UCSD-AML1 (cell line): Measurements from ENCODE around the gene TRIP13.
"Not testable (repeated sequence)": the region's sequence is repeated elsewhere in the genome, so short reads cannot be mapped to it uniquely, and the experiment has no call there.

ENCODE experiments used
- DNase-seq: peaks from one replicate; lab custom pipeline; 2025; ENCODE audit not compliant: unreplicated experiment; lab: John Stamatoyannopoulos, UW

Gene TRIP13

DNA sequence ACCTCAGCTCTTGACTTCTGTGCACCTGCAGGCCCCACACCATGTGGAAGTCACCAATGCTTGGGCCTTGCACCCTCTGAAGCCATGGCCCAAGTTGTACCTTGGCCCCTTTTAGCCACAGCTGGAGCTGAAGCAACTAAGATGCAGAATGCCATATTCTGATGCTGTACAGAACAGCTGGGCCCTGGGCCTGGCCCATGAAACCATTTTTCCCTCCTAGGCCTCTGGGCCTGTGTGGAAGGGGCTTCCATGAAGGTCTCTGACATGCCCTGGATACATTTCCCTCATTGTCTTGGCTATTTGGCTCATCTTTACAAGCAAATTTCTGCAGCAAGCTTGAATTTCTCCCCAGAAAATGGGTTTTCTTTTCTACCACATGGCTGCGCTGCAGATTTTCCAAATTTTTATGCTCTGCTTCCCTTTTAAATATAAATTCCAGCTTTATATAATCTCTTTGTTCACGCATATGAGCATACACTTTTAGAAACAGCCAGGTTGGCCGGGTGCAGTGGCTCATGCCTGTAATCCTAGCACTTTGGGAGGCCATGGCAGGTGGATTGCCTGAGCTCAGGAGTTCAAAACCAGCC is 41.8 kb downstream of the TRIP13 start:
- not testable (repeated sequence) for DNase-seq

DNA sequence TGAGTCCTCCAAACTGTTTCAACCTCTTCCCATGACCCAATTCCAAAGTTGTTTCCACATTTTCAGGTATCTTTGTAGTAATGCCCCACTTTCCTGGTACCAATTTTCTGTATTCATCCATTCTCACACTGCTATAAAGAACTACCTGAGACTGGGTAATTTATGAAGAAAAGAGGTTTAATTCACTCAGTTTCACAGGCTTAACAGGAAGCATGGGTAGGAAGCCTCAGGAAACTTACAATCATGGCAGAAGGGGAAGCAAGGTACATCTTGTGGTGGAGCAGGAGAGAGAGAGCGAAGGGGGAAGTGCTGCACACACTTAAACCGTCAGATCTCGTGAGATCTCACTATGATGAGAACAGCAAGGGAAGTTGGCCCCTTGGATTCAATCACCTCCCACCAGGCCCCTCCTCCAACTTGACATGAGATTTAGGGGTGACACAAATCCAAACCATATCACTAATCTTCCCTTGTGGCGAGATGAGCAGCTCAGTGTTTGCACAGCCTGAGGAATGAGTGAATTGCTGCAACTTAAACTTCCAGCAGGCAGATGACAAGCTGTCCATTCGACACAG is 42.9 kb downstream of the TRIP13 start:
- no peak for DNase-seq

DNA sequence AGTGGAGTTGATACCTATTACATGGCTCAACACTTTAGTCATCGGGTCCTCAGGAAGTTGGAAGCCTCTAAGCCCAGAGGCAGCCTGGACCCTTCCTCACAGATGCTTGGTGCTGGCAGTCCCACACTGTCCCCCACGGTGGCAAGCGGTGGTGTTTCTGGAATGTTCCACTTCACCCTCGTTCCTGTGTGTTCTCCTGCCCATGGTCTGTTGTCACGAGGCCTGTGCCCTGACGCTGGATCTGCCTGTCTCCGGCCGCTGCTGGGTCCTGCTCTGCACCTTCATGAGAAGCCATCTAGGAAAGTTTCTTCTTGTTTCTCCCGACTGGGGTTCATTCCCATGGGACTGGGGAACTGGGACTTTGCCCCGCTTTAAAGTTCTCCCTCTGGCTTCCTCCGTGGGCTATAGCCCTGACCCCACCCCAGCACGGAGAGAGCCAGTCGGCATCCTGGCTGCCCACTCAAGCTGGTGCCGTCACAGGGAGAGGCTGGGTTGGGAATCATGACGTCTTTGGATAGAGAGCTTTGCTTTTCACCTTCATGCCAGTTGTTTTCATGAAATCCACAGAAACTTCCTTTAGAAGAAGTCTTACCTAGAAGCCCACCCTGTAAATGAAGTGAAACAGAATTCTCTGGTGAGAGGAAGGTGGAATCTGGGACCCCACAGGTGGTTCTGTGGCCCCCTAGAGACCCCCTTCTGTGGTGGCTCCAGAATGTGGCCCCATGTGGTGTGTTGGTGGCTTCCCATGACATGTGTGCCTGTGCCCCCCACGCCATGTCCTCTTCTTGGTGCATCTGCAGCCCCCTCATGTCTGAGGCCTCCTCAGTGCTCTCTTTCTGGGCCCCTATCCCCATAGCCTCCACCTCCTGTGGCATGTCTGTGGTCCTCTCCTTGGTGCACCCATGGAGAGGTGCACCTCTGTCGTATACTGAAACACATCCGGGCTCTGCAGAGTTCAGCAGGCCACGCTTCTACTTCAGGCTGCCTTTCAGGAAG is 43.8 kb downstream of the TRIP13 start:
- DNase-seq = no peak

DNA sequence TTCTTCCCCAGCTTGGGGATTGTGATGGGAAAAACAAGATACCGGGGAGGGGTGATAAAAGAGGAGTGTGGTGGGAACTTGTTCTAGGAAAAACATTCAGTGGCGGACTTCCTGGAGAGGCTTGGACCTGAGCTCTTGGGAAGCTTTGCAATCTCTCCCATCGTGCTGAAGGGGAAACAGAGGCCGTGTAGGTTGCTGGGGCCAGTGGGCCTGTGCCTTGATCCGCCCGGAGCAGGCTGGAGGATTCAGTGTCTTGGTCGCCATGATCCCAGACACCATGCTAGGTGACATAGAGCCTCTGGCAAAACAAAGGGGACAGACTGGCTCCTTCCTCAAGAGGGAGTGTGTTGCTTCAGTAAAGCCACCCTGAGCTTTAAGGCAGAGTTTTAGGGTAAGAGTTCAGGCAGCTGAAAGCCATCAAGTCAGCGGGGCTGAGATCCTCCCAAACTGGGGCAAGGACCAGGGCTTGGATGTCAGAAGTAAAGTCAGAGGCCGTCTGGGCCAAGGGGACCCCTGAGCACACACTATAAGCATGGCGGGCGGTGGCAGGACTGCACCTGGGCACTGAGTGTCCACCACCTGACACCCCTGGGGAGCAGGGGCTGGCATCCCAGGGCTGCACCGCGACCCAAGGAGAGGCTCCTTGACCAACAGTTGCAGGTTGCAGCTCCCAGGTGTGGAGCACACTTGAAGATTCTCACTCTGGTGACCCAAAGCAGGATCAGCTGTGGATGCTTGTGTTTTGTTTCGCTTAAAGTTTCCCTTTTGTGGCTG is 44.7 kb downstream of the TRIP13 start:
- no peak for DNase-seq

DNA sequence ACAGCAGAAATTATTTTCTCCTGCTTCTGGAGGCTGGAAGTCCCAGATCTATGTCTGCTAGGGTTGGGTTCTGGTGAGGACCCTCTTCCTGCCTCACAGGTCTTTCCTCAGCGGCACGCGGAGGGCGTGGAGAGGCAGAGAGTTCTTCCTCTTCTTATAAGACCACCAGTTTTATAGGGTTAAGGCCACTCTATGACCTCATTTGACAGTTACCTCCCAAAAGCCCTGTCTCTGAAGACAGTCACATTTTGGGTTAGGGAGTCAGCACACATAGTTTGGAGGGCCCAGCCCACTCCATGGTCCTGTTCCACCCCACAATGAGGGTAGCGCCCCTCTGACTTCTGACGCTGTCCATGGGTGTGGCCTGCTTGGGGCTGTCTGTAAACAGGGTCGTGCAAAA is 46.7 kb downstream of the TRIP13 start:
- no peak for DNase-seq

DNA sequence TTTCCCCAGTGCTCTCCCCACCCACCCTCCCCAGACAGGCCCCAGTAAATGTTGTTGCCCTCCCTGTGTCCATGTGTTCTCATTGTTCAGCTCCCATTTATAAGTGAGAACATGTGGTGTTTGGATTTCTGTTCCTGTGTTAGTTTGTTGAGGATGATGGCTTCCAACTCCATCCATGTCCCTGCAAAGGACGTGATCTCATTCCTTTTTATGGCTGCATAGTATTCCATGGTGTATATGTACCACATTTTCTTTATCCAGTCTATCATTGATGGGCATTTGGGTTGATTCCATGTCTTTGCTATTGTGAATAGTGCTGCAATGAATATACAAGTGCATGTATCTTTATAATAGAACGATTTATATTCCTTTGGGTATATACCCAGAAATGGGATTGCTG is 48.1 kb downstream of the TRIP13 start:
- not testable (repeated sequence) for DNase-seq

DNA sequence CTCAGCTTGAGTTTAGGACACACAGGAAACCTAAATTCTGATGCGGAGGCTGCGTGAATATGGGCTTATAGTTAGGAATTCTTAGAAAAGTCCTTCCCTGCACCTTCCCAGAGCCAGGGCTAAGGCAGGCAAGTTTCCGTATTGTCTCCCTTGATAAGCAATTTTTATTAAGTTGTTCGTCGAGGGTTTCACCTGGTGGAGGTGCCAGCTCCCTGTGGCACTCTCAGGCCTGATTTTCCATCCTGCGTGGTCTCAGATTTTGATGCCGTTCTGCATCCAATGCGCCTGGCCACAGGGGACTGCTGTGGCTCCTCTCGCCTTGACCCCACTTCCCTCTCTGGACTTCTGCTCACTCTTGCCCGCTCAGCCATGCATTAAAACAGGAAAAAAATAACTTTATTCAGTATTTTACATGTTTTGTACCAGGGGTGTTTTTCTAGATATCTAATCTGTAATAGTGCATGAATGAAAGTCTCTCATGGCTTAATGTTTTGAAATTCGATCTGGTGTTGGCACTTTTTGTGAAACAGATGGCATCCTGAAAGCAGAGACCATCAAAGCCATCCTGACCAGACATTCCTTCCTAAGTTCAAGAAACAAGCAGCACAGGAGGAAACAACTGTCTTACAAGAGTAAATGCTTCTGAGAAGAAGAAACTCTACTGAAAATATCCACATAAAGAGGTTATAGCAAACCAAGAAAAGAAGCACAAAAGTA is 50.7 kb downstream of the TRIP13 start:
- no peak for DNase-seq

DNA sequence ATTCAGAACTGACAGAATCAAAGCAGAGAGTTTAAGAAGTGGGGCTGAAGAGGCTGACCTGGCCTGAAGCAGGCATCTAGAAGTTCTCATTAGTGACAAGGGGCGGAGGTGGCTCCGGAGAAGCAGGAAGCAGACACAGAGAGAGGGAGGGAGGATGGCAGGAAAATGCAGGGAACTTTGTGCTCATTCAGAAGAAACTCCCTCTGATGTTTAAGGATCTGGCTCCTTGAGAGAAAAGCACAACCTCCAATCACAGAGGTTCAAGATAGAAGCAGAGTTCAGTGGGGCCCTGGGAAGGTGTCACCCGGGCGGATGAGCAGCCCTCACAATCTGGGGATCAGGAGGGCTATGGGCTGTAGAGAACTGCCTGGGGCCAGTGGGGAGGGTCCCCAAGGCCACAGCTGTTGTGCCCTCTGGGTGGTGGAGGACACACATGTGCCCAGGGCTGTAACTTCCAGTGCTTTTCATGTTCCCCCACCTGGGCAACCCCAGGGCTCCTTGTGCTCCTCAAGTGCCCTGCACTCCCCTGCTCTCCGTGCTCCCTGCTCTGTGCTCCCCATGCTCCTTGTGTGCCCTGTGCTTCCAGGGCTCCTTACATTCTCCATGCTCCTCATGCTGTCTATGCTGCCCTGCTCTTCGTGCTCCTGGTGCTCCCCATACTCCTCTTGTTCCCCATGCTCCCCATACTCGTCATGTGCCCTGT is 51.4 kb downstream of the TRIP13 start:
- no peak for DNase-seq

DNA sequence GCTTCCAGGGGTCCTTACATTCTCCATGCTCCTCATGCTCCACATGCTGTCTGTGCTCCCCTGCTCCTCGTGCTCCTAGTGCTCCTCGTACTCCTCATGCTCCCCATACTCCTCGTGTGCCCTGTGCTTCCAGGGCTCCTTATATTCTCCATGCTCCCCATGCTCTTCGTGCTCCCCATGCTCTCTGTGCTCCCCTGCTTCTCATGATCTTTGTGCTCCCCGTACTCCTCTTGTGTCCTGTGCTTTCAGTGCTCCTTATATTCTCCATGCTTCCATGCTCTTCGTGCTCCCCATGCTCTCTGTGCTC is 51.9 kb downstream of the TRIP13 start:
- no peak for DNase-seq

DNA sequence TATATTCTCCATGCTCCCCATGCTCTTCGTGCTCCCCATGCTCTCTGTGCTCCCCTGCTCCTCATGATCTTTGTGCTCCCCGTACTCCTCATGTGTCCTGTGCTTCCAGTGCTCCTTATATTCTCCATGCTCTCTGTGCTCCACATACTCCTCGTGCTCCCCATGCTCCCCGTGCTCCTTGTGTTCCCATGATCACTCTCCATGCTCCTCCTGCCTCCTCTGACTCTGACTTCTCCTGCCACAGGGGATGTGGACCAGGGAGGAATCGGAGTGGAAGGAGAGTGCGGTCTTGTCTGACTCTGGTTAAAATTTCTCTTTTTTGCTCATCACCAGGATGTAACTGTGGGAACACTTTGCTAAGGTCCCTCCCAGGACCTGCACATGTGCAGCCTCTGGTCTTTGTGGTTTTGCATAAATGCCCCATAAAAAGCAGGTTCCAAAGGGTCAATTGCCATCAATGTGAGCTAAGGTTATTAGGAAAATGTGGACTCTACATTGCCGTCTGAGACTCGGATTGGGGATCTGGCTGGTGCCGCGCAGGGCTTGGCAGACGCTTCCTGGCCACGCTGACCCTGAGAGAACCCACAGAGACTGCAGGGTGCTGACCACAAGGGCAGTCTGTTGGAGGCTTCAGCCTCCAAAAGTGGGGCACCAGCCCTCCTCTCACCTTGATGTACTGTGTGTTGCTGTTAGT is 52.5 kb downstream of the TRIP13 start:
- no peak for DNase-seq

DNA sequence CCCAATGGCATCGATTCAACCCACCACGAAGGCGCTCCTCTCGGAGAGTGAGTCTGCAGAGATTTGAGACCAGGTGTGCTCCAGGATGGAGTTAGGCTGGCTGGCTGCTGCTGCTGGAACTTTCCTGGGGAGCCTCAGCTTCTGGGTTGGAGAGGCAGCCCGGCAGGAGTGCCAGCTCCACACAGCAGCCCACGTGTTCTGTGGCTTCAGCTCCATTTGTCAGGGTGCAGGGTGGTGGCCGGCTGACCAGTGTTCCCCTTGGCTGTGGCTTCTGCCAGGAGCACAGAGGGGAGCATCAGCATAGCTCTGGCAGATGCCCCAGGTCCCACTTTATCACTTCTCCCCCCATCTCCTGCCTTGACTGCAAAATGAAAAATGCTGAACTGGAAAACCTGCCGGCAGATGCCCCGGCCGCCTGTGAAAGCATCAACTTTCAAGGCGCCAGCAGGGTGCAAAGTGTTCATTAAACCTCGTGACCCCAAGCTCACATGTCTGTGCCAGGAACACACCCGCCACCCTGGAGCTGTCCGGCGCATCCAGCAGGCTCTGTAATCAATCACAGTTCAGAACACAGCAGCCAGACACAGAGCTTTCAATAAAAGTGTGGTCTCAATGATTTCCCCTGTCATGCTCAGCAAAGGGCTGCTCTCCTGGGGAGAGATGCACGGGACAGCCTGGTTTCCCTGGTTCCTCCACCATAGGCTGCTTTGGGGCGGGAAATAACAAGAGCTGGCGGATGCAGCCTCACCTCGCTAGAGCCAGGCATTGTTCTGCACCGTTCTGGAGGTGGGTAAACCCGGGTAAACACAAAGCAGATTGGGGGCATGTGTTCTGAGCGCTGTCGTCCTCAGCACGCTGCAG is 53.2 kb downstream of the TRIP13 start:
- no peak for DNase-seq

DNA sequence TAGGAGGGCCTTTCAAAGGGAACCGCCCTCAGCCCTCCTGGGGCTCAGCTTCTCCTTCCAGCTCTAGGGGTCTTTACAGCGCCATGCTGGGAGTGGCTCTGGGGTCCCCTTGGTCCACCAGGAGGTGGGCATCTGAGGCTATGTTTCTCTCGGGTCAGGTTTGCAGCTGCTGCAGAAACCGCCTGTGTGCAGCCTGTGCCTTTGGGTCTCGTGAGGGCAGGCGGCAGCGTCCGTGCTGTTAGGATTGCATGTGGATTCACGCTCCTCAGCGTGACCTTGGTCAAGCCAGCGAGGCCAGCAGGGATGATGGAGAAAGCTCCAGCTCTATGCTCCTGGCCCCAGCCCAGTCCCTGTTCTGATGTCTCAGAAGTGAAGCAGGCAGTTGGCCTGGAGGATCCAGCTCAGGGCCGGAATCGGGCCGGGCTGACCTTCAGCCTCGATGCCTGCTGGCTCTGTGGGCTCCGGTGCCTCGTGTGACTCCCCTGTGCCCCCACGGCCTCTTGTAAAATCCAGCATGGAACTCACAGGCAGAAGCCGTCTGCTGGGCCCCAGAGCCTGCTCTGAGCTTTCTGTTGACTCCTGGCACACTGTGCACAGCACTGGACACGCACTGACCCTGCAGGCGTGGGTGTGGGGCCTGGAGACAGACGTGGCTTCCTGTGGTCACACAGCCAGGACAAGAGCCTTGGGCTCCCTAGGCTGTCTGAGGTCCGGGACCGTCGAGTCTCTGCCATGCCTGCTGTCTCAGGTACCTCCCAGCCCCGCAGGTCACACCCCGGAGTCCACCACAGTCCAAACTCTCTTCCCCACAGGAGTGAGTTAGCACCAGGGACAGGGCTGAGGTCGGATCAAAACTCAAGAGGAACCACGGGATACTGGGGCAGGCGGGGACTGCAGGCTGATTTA is 54.3 kb downstream of the TRIP13 start:
- no peak for DNase-seq

DNA sequence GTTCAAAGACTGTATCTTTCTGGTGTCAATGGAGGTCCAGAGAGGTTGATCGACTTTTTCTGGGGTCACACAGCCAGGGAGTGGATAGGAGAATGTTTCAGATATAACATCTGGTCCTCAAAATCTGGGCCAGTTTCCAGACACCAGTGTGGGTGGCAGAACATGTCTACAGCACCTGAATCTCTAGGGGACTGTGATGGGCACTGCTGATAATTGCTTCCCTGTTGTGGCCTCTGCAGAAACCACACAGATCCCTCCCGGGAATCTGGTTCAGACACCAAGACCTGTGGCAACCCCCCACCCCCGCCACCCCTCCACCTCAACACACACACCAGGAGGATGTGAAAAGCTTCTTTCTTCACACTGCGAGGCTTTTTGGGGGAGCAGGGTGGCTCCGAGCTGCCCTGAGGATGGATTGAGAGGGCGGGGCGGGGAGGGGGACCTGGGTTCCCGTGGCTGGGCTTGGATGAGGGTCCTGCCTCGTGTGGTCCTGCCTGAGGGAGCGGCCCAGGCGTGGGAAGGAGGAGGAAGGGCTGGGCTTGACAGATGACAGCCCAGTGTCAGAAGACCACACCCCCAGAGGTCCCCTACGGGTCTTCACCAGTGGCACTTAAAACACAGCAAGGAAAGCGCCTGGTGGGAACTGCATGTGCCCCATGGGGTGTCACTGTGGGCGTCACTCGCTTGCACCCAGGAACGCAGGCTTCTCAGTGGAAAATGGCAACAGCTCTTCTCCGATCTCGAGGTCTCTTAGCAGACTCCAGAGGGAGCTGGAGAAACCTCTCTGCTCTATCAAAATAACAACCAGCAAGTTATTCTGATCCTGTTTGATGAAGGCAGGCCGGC is 55.2 kb downstream of the TRIP13 start:
- no peak for DNase-seq

DNA sequence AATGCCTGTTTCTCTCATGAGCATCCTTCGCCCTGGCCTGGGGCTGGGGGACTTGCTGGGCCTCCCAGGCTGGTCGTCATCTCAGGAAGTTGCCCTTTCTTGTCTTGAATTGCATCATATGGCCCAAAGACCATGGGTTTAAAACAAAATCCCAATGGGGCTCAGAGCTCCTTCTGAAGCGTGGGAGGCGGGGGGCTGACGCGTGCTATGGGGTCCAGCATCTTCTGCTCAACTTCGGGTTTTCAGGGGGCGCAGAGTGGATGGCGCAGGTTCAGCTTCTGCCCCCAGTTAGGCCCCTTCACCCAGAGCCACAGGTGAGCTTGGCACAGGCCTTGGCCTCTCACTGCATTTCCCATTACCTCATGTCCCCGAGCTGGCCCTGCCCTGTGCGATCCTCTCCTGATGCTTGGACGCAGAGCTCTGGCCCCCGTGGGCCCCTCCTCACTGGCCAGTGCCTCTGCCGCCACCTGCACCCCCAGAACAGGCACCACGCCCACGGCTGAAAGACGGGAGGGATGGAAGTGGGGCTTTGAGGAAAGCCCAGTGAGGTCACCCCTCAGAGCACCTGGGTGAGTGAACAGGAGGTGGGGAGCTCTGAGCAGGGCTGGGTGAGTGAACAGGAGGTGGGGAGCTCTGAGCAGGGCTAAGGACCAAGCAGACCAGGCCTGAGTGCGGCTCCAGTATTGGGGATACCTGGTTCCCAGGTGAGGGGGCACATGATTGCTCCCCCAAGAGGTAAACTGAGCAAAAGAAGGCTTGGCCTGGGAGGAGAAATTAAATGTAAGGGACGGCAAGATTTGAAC is 56.0 kb downstream of the TRIP13 start:
- no peak for DNase-seq

DNA sequence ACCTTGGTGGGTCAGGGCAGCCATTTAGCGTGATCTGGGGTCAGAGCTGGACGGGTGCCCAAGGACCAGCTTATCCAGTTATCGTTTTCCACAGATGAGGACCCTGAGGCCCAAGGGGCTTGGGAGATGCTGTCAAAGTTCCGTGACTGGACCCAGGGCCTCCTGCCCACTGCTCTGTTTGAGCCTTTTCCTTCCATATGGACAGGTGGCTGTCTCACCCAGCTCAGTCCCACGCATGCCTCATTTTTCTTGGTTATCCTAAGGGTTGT is 56.5 kb downstream of the TRIP13 start:
- no peak for DNase-seq

DNA sequence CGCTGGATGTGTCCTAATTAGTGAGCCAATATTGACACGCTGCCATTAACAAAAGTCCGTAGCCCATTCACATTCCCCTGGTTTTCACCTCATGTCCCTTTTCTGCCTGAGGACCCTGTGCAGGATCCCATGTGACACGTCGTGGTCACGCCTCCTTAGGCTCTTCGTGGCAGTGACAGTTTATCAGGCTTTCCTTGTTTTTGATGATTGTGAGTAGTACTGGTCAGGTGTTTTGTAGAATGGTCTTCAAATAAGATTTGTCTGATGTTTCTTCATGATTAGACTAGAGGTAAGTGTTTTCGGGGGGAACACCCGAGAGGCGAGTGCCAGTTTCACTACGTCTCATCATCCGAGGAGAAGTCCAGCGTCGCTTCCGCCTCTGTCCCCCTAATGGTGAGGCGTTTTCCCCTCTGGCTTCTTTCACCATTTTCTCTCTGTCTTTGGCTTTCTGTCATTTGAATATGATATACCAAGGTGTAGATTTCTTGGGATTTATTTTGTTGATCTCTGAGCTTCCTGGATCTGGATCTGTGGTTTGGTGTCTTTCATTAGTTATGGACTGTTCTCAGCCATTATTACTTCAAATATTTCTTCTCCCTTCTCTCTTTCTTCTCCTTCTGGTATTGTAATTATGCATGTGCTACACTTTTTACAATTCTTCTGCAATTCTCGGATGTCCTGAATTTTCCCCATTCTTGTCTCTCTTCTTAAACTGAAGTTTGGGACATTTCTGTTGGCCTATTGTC is 57.3 kb downstream of the TRIP13 start:
- DNase-seq = no peak
